GM12873 (cell line): Measurements from ENCODE around the gene CCNE1.

Experiments used
- TF ChIP-seq, protein P1 (sequence below): IDR thresholded peaks from 2 replicates; pipeline ENCODE4 v1.5.1; 2012; ENCODE audit warnings: low read depth, mild to moderate bottlenecking, moderate library complexity, low read length, control low read depth; ENCODE audit not compliant: insufficient read depth; ENCODE audit errors: missing control alignments

The CCNE1 gene

GRCh38 chr19:29811125-29812079, at the start of gene CCNE1:
Gene CCNE1 (plus strand): TSS chr19:29811991. CDS start chr19:29812556, 565 bp downstream.
- TF ChIP-seq, protein P1, sequence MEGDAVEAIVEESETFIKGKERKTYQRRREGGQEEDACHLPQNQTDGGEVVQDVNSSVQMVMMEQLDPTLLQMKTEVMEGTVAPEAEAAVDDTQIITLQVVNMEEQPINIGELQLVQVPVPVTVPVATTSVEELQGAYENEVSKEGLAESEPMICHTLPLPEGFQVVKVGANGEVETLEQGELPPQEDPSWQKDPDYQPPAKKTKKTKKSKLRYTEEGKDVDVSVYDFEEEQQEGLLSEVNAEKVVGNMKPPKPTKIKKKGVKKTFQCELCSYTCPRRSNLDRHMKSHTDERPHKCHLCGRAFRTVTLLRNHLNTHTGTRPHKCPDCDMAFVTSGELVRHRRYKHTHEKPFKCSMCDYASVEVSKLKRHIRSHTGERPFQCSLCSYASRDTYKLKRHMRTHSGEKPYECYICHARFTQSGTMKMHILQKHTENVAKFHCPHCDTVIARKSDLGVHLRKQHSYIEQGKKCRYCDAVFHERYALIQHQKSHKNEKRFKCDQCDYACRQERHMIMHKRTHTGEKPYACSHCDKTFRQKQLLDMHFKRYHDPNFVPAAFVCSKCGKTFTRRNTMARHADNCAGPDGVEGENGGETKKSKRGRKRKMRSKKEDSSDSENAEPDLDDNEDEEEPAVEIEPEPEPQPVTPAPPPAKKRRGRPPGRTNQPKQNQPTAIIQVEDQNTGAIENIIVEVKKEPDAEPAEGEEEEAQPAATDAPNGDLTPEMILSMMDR: no peak

DNA sequence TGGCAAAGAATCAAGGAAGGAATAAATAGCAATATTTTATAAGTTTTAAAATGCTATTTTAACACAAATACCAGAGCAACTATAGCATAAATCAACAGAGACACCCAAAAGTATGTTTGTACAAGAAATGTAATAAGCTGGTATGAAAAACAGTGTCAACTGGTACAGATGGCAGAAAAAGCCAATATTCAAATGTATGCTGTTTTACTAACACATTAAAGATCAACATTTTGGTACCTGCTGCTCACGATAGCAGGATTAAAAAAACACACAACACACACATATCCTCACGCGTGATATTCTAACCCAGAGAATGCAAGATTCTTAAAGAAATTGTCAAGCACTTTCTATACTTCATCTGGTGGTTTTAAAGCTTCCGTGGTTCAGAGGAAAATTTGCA, 48.6 kb upstream of the CCNE1 start:
- TF ChIP-seq, protein P1: no peak

- TF ChIP-seq, protein P1: no peak
Measured at GRCh38 chr19:29764361-29764760, 47.4 kb upstream of the CCNE1 start.

- TF ChIP-seq, protein P1: no peak
Measured at GRCh38 chr19:29766100-29766499, 45.7 kb upstream of the CCNE1 start.

DNA sequence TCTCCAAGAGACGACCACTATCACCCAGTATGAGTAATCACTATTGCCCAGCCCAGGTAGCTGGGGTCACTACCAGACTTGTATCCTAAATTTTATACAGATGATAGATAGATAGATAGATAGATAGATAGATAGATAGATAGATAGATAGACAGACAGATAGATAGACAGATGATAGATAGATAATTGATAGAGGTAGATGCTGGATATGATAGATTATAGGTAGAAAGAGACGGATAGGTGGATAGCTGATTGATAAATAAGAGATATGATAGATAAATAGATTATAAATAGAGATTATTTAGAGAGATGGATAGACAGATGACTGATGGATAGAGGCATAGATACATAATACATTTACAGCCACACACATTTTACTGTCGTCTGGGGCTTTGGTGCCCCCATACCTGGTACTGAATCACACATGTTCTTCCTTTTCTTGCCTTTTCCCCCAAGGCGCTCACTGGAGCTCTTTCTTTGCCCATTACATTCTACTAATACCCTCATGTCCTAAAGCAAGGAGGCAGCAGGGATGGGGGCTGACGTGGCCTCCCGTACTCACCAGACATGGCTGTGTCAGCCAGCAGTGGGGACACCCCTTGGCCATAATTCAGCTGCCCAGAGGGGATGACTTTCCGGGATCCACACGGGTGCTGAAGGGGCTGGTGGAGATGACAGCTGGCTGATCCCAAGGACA, 44.6 kb upstream of the CCNE1 start:
- TF ChIP-seq, protein P1: no peak

- TF ChIP-seq, protein P1: no peak
Measured at GRCh38 chr19:29768166-29768565, 43.6 kb upstream of the CCNE1 start.

DNA sequence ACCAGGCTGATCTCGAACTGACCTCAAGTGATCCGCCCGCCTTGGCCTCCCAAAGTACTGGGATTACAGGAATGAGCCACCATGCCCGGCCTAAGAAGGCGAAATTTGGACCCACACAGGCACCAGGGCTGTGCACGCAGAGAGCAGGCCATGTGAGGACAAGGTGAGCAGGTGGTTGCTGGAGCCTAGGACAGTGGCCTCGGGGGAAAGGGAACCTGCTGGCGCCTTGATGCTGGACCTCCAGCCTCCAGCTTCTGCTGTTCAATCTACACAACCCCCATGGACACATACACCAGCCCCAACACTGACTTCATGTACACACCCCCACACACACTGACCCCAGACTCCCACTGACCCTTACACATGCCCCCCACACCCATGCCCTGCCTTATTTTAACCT, 41.8 kb upstream of the CCNE1 start:
- TF ChIP-seq, protein P1: no peak
